ACC112 (cell line): Measurements from ENCODE around the gene HEXD.

Experiments
- H2AFZ ChIP-seq: fragments of 200-600 bp; sonication (generic); one replicate; pipeline ENCODE4 v1.6.0; 2017; ENCODE audit warnings: antibody characterized with exemption, low read length; ENCODE audit not compliant: unreplicated experiment
- H3K27ac ChIP-seq: fragments of 200-600 bp; sonication (generic); 2 replicates; pipeline ENCODE4 v1.5.1; 2014; ENCODE audit warnings: low read depth, mild to moderate bottlenecking, antibody characterized with exemption, low read length, moderate library complexity
- H3K27me3 ChIP-seq: fragments of 200-600 bp; sonication (generic); 2 replicates; pipeline ENCODE4 v1.6.1; 2014; ENCODE audit warnings: mild to moderate bottlenecking, antibody characterized with exemption, low read length, moderate library complexity, mixed read lengths; ENCODE audit not compliant: insufficient read depth
- H3K36me3 ChIP-seq: fragments of 200-600 bp; sonication (generic); 2 replicates; pipeline ENCODE4 v1.6.1; 2016; ENCODE audit warnings: mild to moderate bottlenecking, antibody characterized with exemption, low read length, moderate library complexity, mixed read lengths; ENCODE audit not compliant: insufficient read depth
- H3K4me1 ChIP-seq: fragments of 200-600 bp; sonication (generic); one replicate; pipeline ENCODE4 v1.6.1; 2016; ENCODE audit warnings: low read length, mixed read lengths; ENCODE audit not compliant: insufficient read depth, unreplicated experiment, control insufficient read depth
- H3K4me3 ChIP-seq: fragments of 200-600 bp; sonication (generic); 2 replicates; pipeline ENCODE4 v1.5.1; 2014; ENCODE audit warnings: mild to moderate bottlenecking, low read depth, low read length
- H3K79me2 ChIP-seq: fragments of 200-600 bp; sonication (generic); one replicate; pipeline ENCODE4 v1.6.0; 2016; ENCODE audit warnings: low read length; ENCODE audit not compliant: control insufficient read depth, unreplicated experiment, insufficient read depth

HEXD gene

DNA sequence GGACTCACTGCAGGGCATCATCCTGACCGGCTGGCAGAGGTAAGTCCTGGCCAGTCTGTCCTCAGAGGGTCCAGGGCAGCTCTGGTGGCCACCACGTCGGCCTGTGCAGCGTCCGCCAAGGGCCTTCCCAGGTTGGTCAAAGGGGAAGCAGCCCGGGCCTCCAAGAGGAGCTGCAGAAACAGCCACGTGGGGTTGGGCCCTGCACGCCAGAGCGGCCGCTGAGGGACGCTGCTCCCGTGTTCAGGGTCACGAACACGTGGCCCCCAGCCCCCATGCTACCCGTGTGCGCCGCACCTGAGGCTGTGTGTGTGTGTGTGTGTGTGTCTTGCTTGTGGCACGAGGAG lies 19.1 kb downstream of the HEXD start:
- no peak overlapping the region for H3K27ac ChIP-seq
- no peaks in the 10 kb centered on the region for H3K79me2 ChIP-seq
- no peaks in the 10 kb centered on the region for H3K27me3 ChIP-seq
- H3K4me1 ChIP-seq = no peaks in the 10 kb centered on the region
- H2AFZ ChIP-seq = no peak overlapping the region
- no peak overlapping the region for H3K4me3 ChIP-seq
- H3K36me3 ChIP-seq = no peaks in the 10 kb centered on the region

DNA sequence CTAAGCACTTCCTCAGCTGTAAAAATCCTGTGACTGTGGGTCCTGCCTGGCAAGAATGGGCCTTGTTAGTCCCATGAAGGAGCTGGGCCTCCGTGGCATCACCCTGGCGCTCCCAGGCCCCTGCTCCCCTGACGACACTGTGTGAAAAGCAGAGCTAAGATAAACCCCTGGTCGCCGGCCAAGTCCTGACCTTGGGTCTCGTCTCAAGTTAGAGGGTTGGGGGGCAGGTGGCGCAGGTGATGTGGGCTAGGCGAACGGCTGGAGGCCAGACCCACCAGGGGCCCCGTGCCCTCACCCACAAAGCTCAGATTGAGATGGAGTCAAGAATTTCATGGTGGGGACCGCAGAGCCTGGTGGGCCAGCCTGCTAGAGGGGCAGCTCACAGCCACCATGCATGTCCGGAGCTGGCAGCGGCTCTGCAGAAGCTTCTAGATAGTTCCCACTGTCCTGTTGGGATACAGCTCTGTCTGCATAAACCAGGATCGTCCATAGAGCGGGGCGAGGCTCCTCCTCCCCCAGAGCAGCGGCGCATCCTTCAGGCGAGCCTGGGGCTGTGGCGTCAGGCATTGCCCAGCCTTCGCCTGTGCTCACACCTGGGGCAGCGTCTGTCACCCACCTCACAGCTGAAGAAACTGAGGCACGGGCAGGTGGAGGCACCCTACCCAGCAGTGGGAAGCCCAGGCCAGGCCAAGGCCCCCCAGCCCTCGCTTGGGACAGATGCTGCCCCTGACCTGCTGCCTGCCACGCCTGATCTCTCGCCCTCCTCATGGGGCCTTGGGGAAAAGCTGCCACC lies 20.4 kb downstream of the HEXD start:
- Histone ChIP-seq H3K4me3 (no peak overlapping the region), H2AFZ (no peak overlapping the region), H3K4me1 (no peaks in the 10 kb centered on the region), H3K36me3 (no peaks in the 10 kb centered on the region), H3K27ac (no peak overlapping the region), H3K27me3 (no peaks in the 10 kb centered on the region), H3K79me2 (no peaks in the 10 kb centered on the region)

DNA sequence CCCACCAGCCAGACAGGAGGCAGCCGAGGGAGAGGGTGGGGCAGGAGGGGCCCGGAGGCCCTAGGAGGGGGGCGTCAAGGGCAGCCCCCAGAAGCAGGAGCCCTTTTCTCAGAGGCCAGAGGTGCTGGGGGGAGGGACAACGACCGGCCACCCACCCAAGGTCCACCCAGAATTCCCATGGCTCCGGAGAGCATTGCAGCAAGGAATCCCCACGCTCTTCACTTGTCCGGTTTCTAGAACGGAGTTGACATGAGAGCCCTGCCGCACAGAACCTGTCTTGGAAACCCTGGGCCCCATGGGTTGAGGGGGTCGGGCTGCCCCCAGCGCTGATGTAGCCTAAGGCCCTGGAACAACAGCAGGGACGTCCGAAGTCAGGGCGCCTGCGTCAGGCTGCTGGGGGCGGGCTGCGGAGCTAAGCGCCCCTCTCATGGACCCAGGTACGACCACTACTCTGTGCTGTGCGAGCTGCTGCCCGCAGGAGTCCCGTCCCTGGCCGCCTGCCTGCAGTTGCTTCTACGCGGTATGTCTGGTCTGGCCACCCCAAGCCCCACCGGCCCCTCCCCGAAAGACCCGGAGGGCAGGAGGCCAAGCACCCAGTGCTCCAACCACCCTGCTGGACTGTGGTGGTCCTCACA lies 21.2 kb downstream of the HEXD start:
- Histone ChIP-seq H2AFZ (no peak overlapping the region), H3K79me2 (no peaks in the 10 kb centered on the region), H3K27me3 (no peaks in the 10 kb centered on the region), H3K4me3 (no peak overlapping the region), H3K4me1 (no peaks in the 10 kb centered on the region), H3K36me3 (no peaks in the 10 kb centered on the region), H3K27ac (no peak overlapping the region)

DNA sequence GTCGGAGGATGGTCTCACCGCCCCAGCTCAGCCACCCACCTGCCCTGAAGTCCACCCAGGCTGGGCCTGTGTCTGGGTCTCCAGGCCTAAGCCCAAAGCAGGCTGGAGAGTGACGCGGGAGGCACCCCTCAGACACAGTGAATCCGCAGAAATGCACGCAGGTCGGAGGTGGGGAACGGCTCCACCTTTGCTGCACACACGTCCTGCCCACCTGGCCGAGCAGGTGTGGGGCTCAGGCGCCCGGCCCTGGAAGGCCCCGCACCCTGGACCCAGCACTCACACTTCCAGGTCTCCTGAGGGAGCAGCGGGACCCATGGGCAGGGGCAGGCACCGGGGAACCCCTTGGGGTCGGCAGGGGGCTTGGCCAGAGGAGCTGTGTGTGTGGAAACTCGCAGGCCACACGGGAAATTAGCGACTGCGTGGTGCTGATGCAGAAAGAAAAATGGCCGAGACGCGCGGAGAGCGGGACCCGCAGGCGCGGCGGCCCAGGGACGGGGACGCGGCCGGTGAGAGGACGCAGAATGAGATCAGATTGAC lies 21.8 kb downstream of the HEXD start:
- H2AFZ ChIP-seq = no peak overlapping the region
- no peaks in the 10 kb centered on the region for H3K27me3 ChIP-seq
- H3K4me3 ChIP-seq = no peak overlapping the region
- H3K27ac ChIP-seq = no peak overlapping the region
- no peaks in the 10 kb centered on the region for H3K4me1 ChIP-seq
- H3K36me3 ChIP-seq = no peaks in the 10 kb centered on the region
- H3K79me2 ChIP-seq = no peaks in the 10 kb centered on the region

DNA sequence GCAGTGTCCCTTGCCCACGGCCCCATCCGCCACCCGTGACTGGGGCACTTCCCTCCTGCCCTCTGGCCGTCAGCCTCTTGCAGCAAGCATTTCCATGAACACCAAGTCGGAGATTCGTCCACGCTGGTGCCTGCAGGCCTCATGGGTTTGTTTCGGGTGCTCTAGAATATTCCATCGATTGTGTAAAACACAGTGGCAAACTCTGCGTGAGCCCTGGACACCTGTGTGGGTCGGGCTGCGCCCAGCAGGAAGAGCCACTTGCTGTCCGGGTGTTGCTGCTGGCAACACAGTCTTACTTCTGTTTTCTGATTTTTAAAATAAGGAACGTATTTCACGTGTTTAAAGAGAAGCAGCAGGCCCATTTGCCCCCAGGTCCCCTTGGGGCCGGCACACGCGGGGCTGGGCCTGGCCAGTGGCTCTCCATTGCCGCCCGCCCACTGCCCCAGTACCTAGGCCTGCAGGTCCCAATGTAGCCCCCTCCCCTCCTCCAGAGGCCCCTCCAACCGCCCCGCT lies 22.4 kb downstream of the HEXD start:
- no peak overlapping the region for H3K27ac ChIP-seq
- H2AFZ ChIP-seq = no peak overlapping the region
- no peaks in the 10 kb centered on the region for H3K36me3 ChIP-seq
- no peaks in the 10 kb centered on the region for H3K4me1 ChIP-seq
- H3K79me2 ChIP-seq = no peaks in the 10 kb centered on the region
- H3K27me3 ChIP-seq = no peaks in the 10 kb centered on the region
- H3K4me3 ChIP-seq = no peak overlapping the region

DNA sequence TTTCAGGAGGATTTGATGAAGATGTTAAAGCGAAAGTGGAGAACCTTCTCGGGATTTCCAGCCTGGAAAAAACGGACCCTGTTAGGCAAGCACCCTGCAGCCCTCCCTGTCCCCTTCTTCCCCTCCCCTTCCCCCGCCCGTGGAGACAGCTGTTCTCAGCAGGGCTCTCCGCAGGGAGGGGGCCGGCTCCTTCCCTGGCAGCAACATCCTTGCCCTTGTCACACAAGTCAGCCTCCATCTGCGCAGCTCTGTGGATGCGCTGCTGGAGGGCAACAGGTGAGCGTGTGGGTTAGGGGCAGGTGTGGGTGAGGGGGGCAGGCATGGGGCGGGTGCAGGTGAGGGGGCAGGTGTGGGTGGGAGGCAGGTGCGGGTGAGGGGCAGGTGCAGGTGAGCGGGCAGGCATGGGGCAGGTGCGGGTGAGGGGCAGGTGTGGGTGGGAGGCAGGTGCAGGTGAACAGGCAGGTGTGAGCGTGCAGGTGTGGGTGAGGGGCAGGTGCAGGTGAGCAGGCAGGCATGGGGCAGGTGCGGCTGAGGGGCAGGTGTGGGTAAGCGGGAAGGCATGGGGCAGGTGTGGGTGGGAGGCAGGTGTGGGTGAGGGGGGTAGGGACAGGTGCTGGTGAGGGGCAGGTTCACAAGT lies 23.0 kb downstream of the HEXD start:
- H3K36me3 ChIP-seq = no peaks in the 10 kb centered on the region
- no peaks in the 10 kb centered on the region for H3K79me2 ChIP-seq
- no peaks in the 10 kb centered on the region for H3K27me3 ChIP-seq
- H2AFZ ChIP-seq = no peak overlapping the region
- H3K4me1 ChIP-seq = no peaks in the 10 kb centered on the region
- H3K4me3 ChIP-seq = no peak overlapping the region
- no peak overlapping the region for H3K27ac ChIP-seq

DNA sequence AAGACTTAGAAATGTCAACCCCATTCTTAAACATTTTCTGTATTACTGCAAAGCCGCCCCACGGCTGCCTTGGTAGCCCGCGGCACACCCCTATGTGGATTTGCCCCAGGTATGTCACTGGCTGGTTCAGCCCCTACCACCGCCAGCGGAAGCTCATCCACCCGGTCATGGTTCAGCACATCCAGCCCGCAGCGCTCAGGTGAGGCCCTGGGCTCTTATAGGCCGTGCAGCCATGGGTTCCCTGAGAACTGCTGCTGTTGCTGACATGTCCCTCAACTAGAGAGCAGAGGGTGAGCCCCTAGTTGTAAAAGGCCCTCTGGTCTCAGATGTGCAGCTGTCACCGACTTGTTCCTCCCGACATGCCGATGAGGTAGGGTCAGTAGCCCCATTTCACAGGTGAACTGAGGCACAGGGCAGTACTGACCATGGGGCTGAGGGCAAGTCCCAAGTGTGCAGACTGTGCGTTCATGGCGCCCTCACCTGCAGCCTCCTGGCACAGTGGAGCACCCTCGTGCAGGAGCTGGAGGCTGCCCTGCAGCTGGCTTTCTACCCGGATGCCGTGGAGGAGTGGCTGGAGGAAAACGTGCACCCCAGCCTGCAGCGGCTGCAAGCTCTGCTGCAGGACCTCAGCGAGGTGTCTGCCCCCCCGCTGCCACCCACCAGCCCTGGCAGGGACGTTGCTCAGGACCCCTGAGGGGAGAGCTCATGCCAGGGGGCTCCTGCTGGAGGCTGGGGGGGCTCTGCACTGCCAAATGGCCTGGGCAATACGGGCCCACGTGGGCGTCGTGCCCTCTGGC lies 23.7 kb downstream of the HEXD start:
- no peaks in the 10 kb centered on the region for H3K36me3 ChIP-seq
- no peak overlapping the region for H3K4me3 ChIP-seq
- no peaks in the 10 kb centered on the region for H3K27me3 ChIP-seq
- H3K4me1 ChIP-seq = no peaks in the 10 kb centered on the region
- no peaks in the 10 kb centered on the region for H3K79me2 ChIP-seq
- no peak overlapping the region for H3K27ac ChIP-seq
- H2AFZ ChIP-seq = no peak overlapping the region

DNA sequence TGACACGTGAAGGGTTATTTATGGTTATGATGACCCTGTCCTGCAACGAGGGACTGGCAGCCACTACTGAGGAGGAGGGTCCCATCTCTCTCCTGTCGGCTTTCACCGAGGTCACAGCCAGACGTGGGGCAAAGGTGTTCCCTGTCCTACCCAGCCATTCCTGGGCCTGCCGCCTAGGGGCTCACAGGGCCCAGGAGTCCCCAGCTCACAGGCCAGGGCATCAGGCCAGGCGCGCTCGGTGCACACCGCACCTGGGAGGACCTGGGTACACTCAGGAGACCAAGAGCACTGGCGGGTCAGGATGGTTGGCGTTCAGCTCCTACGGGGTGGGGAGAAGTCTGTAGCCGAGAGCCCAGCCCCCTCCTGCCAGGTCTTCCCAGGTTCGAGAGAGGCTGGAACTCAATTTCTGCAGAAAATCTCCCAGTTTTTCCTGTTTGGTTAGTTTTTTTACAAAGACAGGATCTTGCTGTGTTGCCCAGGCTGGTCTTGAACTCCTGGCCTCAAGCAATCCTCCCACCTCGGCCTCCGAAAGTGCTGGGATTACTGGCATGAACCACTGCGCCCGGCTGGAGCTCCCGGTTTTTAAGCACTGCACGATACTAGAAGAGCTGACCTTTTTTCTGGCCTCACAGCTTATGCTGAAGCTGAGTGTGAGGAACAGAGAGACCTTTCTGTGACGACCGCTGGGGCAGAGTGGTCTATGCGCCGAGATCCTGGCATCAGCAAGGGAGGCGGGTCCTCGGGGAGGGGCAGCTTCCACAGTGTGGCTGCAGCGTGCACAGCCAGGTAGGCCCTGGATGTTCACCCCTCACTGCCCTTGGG lies 24.7 kb downstream of the HEXD start:
- Histone ChIP-seq H3K79me2 (peaks cover 2% of the 10 kb centered on the region), H3K4me3 (no peak overlapping the region), H3K27me3 (no peaks in the 10 kb centered on the region), H3K36me3 (no peaks in the 10 kb centered on the region), H3K4me1 (no peaks in the 10 kb centered on the region), H2AFZ (no peak overlapping the region), H3K27ac (no peak overlapping the region)

DNA sequence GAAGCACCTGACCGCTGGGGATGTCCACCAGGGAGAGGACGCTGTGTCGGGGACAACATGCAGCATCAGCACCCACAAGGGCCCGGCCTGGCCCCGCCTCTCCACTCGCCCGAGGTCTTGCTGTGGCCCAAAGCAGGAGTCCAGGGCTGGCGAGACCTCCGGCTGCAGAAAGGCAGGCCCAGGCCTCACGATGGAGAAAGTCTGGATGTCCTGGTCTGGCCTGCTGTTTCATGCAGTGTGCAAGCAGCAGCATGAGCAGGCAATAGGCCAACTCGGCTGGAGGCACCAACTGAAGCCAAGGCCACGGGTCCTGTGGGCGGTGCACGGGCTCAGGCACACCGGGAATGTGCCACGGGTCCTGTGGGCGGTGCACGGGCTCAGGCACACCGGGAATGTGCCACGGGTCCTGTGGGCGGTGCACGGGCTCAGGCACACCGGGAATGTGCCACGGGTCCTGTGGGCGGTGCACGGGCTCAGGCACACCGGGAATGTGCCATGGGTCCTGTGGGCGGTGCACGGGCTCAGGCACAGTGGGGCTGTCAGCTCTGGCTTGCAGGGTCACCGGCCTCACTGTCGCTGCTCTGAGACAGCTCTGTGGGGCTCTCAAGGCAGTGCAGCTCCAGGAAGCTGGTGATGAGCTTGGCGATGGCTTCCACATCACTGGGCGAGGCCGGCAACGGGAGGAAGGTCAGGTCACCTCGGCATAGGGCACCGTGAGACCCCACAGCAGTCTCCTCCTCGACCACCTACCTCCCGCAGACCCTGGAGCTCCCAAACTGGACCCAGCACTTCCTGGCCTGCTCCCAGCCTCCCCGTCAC lies 25.5 kb downstream of the HEXD start:
- no peaks in the 10 kb centered on the region for H3K4me1 ChIP-seq
- H3K36me3 ChIP-seq = no peaks in the 10 kb centered on the region
- no peak overlapping the region for H3K27ac ChIP-seq
- H3K4me3 ChIP-seq = no peak overlapping the region
- peaks cover 2% of the 10 kb centered on the region for H3K79me2 ChIP-seq
- no peak overlapping the region for H2AFZ ChIP-seq
- H3K27me3 ChIP-seq = no peaks in the 10 kb centered on the region
